Keratinocyte (primary cell): ENCODE measurements around the gene ABI3BP.

Experiments
- CTCF ChIP-seq, 3 experiments: IDR thresholded peaks in 1 of 3; conservative IDR thresholded peaks in 1 of 3; optimal IDR thresholded peaks in 1 of 3; 2 replicates in 2 of 3; 3 replicates in 1 of 3; pipeline versions ENCODE3 to v1.5.1; 2011; ENCODE audit warnings: low read length in 3 of 3, mild to moderate bottlenecking in 3 of 3, moderate library complexity in 2 of 3, control low read depth in 1 of 3, inconsistent platforms in 1 of 3; ENCODE audit not compliant: insufficient read depth in 2 of 3; ENCODE audit errors: extremely low read depth in 1 of 3
- EZH2 ChIP-seq: IDR thresholded peaks from one replicate; pipeline ENCODE4 v1.6.1; 2012; ENCODE audit warnings: inconsistent platforms, mild to moderate bottlenecking, low read length, moderate library complexity

- no peak for TF ChIP-seq CTCF (optimal IDR thresholded peaks at IDR 0.05 in 1 of 3, IDR thresholded peaks at IDR 0.05 in 1 of 3, conservative IDR thresholded peaks at IDR 0.05 in 1 of 3; ENCODE audit: extremely low read depth in 1 of 3, insufficient read depth in 2 of 3, low read length in 3 of 3)
- no peak for TF ChIP-seq EZH2
Measured at GRCh38 chr3:100761951-100762350, 231.3 kb downstream of the ABI3BP start.
